Measurements from ENCODE around the gene ADRM1. TPM values are rescaled to one million over a fixed set of nuclear protein-coding genes. Genes with fewer than 3 reads are reported as not detected.

The ADRM1 gene
- total and polyA plus RNA-seq, 2 donors from 2014 or later, result 64.4 to 79.4 TPM

- H3K9ac ChIP-seq (ENCODE audit: low read length in 3 of 3), result no peak overlapping the region
- no peak for FAIRE-seq
- H3K27ac ChIP-seq (ENCODE audit: low read depth in 2 of 2, low read length in 2 of 2), result no peak overlapping the region
- no peaks in the 10 kb centered on the region for H3K27me3 ChIP-seq (ENCODE audit: control insufficient read depth, insufficient read depth, low read length)
- no peaks in the 10 kb centered on the region for H3K4me1 ChIP-seq (ENCODE audit: control insufficient read depth in 2 of 3, insufficient read depth in 2 of 3, low read depth in 1 of 3, low read length in 3 of 3)
- no peak overlapping the region for H3K4me3 ChIP-seq (ENCODE audit: low read length in 3 of 3)
- no peak for DNase-seq
- TF ChIP-seq, protein P1, sequence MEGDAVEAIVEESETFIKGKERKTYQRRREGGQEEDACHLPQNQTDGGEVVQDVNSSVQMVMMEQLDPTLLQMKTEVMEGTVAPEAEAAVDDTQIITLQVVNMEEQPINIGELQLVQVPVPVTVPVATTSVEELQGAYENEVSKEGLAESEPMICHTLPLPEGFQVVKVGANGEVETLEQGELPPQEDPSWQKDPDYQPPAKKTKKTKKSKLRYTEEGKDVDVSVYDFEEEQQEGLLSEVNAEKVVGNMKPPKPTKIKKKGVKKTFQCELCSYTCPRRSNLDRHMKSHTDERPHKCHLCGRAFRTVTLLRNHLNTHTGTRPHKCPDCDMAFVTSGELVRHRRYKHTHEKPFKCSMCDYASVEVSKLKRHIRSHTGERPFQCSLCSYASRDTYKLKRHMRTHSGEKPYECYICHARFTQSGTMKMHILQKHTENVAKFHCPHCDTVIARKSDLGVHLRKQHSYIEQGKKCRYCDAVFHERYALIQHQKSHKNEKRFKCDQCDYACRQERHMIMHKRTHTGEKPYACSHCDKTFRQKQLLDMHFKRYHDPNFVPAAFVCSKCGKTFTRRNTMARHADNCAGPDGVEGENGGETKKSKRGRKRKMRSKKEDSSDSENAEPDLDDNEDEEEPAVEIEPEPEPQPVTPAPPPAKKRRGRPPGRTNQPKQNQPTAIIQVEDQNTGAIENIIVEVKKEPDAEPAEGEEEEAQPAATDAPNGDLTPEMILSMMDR (IDR thresholded peaks at IDR 0.05; ENCODE audit: borderline replicate concordance, extremely low read depth, insufficient read depth), result no peak
- H3K9me3 ChIP-seq (ENCODE audit: control insufficient read depth in 2 of 3, insufficient read depth in 1 of 3, low read length in 3 of 3), result no peaks in the 10 kb centered on the region
- H3K36me3 ChIP-seq (ENCODE audit: control insufficient read depth in 2 of 3, insufficient read depth in 3 of 3, low read length in 3 of 3), result peaks cover 0 to 39% (median 15%) of the 10 kb centered on the region in 3 donors
- intact Hi-C loops (cut with DNase I), result no loop called here
Measured at GRCh38 chr20:62315773-62316172, 13.0 kb downstream of the ADRM1 start.

GRCh38 chr20:62316331-62317166 lies 13.8 kb downstream of the ADRM1 start:
- no peak for DNase-seq
- no peak for FAIRE-seq
- Histone ChIP-seq H3K27ac (ENCODE audit: low read depth in 2 of 2, low read length in 2 of 2) (no peak overlapping the region), H3K4me1 (ENCODE audit: control insufficient read depth in 2 of 3, insufficient read depth in 2 of 3, low read depth in 1 of 3, low read length in 3 of 3) (no peaks in the 10 kb centered on the region), H3K9me3 (ENCODE audit: control insufficient read depth in 2 of 3, insufficient read depth in 1 of 3, low read length in 3 of 3) (no peaks in the 10 kb centered on the region), H3K36me3 (ENCODE audit: control insufficient read depth in 2 of 3, insufficient read depth in 3 of 3, low read length in 3 of 3) (peaks cover 0 to 36% (median 13%) of the 10 kb centered on the region in 3 donors), H3K27me3 (ENCODE audit: control insufficient read depth, insufficient read depth, low read length) (no peaks in the 10 kb centered on the region), H3K4me3 (ENCODE audit: low read length in 3 of 3) (no peak overlapping the region), H3K9ac (ENCODE audit: low read length in 3 of 3) (no peak overlapping the region)
- TF ChIP-seq, protein P1 (IDR thresholded peaks at IDR 0.05; ENCODE audit: borderline replicate concordance, extremely low read depth, insufficient read depth), result no peak
- intact Hi-C loops (cut with DNase I), result no loop called here

- intact Hi-C loops (cut with DNase I), result no loop called here
- H3K4me1 ChIP-seq (ENCODE audit: control insufficient read depth in 2 of 3, insufficient read depth in 2 of 3, low read depth in 1 of 3, low read length in 3 of 3), result no peaks in the 10 kb centered on the region
- no peaks in the 10 kb centered on the region for H3K27me3 ChIP-seq (ENCODE audit: control insufficient read depth, insufficient read depth, low read length)
- H3K4me3 ChIP-seq (ENCODE audit: low read length in 3 of 3), result no peak overlapping the region
- DNase-seq (no peak), FAIRE-seq (no peak)
- H3K9ac ChIP-seq (ENCODE audit: low read length in 3 of 3), result no peak overlapping the region
- H3K36me3 ChIP-seq (ENCODE audit: control insufficient read depth in 2 of 3, insufficient read depth in 3 of 3, low read length in 3 of 3), result peaks cover 0 to 40% (median 13%) of the 10 kb centered on the region in 3 donors
- TF ChIP-seq, protein P1 (IDR thresholded peaks at IDR 0.05; ENCODE audit: borderline replicate concordance, extremely low read depth, insufficient read depth), result no peak
- no peak overlapping the region for H3K27ac ChIP-seq (ENCODE audit: low read depth in 2 of 2, low read length in 2 of 2)
- H3K9me3 ChIP-seq (ENCODE audit: control insufficient read depth in 2 of 3, insufficient read depth in 1 of 3, low read length in 3 of 3), result no peaks in the 10 kb centered on the region
Measured at GRCh38 chr20:62317167-62317655, 14.4 kb downstream of the ADRM1 start.

All from kidney (tissue), 14 donors.